ENCODE measurements around the gene DEFB124.
"Not testable (repeated sequence)": the region's sequence is repeated elsewhere in the genome, so short reads cannot be mapped to it uniquely, and the experiment has no call there.

Gene DEFB124

GRCh38 chr20:31452575-31452974 lies 22.4 kb downstream of the DEFB124 start:
- no peak overlapping the region for H3K4me3 ChIP-seq (ENCODE audit: control insufficient read depth, low read depth, low read length)
- no peak for DNase-seq (ENCODE audit: low read depth)
- TF ChIP-seq, protein P1, sequence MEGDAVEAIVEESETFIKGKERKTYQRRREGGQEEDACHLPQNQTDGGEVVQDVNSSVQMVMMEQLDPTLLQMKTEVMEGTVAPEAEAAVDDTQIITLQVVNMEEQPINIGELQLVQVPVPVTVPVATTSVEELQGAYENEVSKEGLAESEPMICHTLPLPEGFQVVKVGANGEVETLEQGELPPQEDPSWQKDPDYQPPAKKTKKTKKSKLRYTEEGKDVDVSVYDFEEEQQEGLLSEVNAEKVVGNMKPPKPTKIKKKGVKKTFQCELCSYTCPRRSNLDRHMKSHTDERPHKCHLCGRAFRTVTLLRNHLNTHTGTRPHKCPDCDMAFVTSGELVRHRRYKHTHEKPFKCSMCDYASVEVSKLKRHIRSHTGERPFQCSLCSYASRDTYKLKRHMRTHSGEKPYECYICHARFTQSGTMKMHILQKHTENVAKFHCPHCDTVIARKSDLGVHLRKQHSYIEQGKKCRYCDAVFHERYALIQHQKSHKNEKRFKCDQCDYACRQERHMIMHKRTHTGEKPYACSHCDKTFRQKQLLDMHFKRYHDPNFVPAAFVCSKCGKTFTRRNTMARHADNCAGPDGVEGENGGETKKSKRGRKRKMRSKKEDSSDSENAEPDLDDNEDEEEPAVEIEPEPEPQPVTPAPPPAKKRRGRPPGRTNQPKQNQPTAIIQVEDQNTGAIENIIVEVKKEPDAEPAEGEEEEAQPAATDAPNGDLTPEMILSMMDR (IDR thresholded peaks at IDR 0.05; ENCODE audit: control insufficient read depth, insufficient read depth, low read depth, low read length, missing control alignments), result no peak

DNA sequence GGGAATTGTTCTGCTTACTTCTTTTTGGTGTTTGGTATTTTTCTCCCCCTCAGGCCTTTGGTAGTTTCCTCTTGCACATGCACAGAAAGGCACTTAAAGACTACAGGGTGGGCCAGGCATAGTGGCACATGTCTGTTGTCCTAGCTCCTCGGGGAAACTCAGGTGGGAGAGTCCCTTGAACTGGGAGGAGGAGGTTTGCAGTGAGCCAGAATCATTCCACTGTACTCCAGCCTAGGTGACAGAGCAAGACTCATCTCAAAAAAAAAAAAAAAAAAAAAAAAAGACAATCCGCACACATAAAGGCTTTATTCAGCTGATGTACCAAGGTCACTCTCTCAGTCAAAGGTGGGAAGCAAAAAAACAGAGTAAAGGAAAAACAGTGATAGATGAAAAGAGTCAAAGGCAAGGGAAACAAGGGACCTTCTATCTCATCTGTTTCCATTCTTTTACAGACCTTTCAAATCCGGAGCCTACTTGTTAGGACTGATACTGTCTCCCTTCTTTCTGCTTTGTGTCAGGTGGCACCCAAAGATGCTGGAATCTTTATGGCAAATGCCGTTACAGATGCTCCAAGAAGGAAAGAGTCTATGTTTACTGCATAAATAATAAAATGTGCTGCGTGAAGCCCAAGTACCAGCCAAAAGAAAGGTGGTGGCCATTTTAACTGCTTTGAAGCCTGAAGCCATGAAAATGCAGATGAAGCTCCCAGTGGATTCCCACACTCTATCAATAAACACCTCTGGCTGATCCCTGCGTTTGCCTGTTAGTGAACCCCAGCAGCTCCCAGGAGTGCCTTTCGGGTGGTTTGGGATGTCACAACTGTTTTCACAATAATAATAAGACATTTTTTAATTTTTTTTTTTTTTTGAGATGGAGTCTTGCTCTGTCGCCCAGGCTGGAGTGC lies 25.2 kb downstream of the DEFB124 start:
- DNase-seq (ENCODE audit: low read depth), result no peak
- H3K4me3 ChIP-seq (ENCODE audit: control insufficient read depth, low read depth, low read length), result no peak overlapping the region
- TF ChIP-seq, protein P1 (IDR thresholded peaks at IDR 0.05; ENCODE audit: control insufficient read depth, insufficient read depth, low read depth, low read length, missing control alignments), result no peak

DNA sequence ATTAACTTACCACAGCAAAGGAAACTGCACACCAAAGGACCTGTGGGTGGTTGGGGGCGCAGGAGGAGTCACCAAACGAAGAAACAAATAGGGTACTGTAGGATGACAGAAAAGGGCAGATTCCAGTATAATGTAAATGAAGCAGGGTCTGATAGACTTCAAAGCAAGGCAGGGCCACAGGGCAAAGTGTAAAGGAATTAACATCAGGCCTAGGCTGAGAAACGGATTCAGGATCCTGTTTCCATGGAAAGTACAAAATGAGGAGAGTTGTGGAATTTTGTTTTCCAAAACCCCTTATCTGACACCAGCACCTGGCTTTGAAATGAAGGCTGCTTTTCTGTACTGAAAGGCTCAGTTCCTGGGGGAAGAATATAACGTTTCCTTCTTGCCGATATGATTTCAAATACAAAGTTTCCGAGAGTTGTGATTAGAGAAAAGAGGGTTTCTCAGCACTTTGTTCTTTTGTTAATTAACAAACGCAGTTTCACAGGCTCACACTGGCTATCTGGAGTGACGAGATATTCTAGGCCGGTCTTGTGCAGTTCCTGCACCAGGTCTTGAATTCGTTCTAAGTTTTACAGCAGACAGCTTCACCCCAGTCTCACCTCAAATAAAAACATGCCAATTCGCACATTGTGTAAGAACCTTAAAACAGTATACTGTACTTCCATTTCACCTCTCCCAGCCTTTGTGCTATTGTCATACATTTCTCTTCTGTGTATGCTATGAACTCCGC lies 28.7 kb downstream of the DEFB124 start:
- no peak overlapping the region for H3K4me3 ChIP-seq (ENCODE audit: control insufficient read depth, low read depth, low read length)
- TF ChIP-seq, protein P1 (IDR thresholded peaks at IDR 0.05; ENCODE audit: control insufficient read depth, insufficient read depth, low read depth, low read length, missing control alignments), result no peak

GRCh38 chr20:31440012-31440659 lies 34.8 kb downstream of the DEFB124 start, which contains the start of gene DEFB123:
TSS of gene DEFB123 (plus strand) at chr20:31440632. CDS start at chr20:31440699, 67 bp downstream.
- no peak for DNase-seq (ENCODE audit: low read depth)
- no peak within 1 kb of the TSS for H3K4me3 ChIP-seq (ENCODE audit: control insufficient read depth, low read depth, low read length)
- TF ChIP-seq, protein P1 (IDR thresholded peaks at IDR 0.05; ENCODE audit: control insufficient read depth, insufficient read depth, low read depth, low read length, missing control alignments), result peak; percentile 23

More for the DNA sequence above, 28.7 kb downstream of the DEFB124 start:
- no peak for DNase-seq (ENCODE audit: low read depth)

- TF ChIP-seq, protein P1 (IDR thresholded peaks at IDR 0.05; ENCODE audit: control insufficient read depth, insufficient read depth, low read depth, low read length, missing control alignments), result no peak
These were observed 44.3 kb downstream of the DEFB124 start for GRCh38 chr20:31430568-31431115.

GRCh38 chr20:31427576-31427975 lies 47.4 kb downstream of the DEFB124 start:
- not testable (repeated sequence) for H3K4me3 ChIP-seq (ENCODE audit: control insufficient read depth, low read depth, low read length); DNase-seq (ENCODE audit: low read depth)

More at GRCh38 chr20:31430568-31431115, 44.3 kb downstream of the DEFB124 start:
- no peak for DNase-seq (ENCODE audit: low read depth)
- no peak overlapping the region for H3K4me3 ChIP-seq (ENCODE audit: control insufficient read depth, low read depth, low read length)

DNA sequence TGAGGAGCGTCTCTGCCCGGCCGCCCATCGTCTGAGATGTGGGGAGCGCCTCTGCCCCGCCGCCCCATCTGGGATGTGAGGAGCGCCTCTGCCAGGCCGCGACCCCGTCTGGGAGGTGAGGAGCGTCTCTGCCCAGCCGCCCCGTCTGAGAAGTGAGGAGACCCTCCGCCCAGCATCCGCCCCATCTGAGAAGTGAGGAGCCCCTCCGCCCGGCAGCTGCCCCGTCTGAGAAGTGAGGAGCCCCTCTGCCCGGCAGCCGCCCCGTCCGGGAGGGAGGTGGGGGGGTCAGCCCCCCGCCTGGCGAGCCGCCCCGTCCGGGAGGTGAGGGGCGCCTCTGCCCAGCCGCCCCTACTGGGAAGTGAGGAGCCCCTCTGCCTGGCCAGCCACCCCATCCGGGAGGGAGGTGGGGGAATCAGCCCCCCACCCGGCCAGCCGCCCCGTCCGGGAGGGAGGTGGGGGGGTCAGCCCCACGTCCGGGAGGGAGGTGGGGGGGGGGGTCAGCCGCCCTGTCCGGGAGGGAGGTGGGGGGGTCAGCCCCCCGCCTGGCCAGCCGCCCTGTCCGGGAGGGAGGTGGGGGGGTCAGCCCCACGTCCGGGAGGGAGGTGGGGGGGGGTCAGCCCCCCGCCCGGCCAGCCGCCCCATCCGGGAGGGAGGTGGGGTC lies 47.9 kb downstream of the DEFB124 start:
- DNase-seq (ENCODE audit: low read depth); H3K4me3 ChIP-seq (ENCODE audit: control insufficient read depth, low read depth, low read length): not testable (repeated sequence)
